ENCODE data around the gene GPC6.

DNA sequence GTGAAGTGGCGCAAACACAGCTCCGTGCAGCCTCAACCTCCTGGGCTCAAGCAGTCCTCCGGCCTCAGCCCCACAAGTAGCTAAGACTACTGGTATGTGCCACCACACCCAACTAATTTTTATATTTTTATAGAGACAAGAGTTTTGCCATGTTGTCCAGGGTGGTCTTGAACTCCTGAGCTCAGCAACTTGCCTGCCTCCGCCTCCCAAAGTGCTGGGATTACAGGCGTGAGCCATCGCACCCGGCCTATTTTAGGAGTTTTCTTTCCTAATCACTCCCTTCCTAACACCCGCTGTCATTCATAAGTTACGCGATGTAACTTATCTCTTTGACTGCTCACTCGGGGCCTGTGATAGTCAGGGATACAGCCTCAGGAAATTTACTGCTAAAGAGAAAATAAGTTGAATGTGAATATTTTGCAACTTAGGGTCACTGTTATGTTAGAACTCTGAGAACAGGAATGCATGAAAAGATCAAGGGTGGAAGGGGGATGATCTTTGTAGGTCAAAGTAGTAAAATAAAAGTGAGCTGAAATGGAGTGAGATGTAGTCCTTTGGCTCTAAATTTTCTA is 1112.6 kb downstream of the GPC6 start:
- TF ChIP-seq, protein P1, sequence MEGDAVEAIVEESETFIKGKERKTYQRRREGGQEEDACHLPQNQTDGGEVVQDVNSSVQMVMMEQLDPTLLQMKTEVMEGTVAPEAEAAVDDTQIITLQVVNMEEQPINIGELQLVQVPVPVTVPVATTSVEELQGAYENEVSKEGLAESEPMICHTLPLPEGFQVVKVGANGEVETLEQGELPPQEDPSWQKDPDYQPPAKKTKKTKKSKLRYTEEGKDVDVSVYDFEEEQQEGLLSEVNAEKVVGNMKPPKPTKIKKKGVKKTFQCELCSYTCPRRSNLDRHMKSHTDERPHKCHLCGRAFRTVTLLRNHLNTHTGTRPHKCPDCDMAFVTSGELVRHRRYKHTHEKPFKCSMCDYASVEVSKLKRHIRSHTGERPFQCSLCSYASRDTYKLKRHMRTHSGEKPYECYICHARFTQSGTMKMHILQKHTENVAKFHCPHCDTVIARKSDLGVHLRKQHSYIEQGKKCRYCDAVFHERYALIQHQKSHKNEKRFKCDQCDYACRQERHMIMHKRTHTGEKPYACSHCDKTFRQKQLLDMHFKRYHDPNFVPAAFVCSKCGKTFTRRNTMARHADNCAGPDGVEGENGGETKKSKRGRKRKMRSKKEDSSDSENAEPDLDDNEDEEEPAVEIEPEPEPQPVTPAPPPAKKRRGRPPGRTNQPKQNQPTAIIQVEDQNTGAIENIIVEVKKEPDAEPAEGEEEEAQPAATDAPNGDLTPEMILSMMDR (IDR thresholded peaks at IDR 0.05; ENCODE audit: poor library complexity, severe bottlenecking) = no peak
- TF ChIP-seq MXI1 (conservative IDR thresholded peaks at IDR 0.05; ENCODE audit: poor library complexity, severe bottlenecking) = no peak

Measured in neural cell (in vitro differentiated cells).